HG03196 (cell line): ENCODE data around the gene CHD5.
"Not testable (repeated sequence)": the region's sequence is repeated elsewhere in the genome, so short reads cannot be mapped to it uniquely, and the experiment has no call there.

Experiments used
- ATAC-seq: cut with Tn5 transposase; IDR thresholded peaks from one replicate; pipeline ENCODE4 v1.9.1; 2021; ENCODE audit not compliant: unreplicated experiment

Gene CHD5

GRCh38 chr1:6088956-6089355 is 91.2 kb downstream of the CHD5 start:
- no peak for ATAC-seq

GRCh38 chr1:6087958-6088357 is 92.2 kb downstream of the CHD5 start:
- ATAC-seq, result no peak

- no peak for ATAC-seq
Measured at GRCh38 chr1:6087377-6087772, 92.7 kb downstream of the CHD5 start.

GRCh38 chr1:6086762-6087376 is 93.3 kb downstream of the CHD5 start:
- no peak for ATAC-seq

- no peak for ATAC-seq
Measured at GRCh38 chr1:6086358-6086757, 93.8 kb downstream of the CHD5 start.

- no peak for ATAC-seq
Measured at GRCh38 chr1:6085666-6086065, 94.5 kb downstream of the CHD5 start.

- no peak for ATAC-seq
Measured at GRCh38 chr1:6084781-6085495, 95.2 kb downstream of the CHD5 start.

- no peak for ATAC-seq
Measured at GRCh38 chr1:6083801-6084446, 96.2 kb downstream of the CHD5 start.

- ATAC-seq, result no peak
Measured at GRCh38 chr1:6083385-6083784, 96.7 kb downstream of the CHD5 start.

- ATAC-seq, result no peak
Measured at GRCh38 chr1:6082430-6082971, 97.6 kb downstream of the CHD5 start.

GRCh38 chr1:6081901-6082300 is 98.2 kb downstream of the CHD5 start:
- ATAC-seq, result no peak

- no peak for ATAC-seq
Measured at GRCh38 chr1:6080469-6080868, 99.7 kb downstream of the CHD5 start.

- no peak for ATAC-seq
Measured at GRCh38 chr1:6077919-6078318, 102.2 kb downstream of the CHD5 start.

- ATAC-seq, result no peak
Measured at GRCh38 chr1:6077506-6077905, 102.6 kb downstream of the CHD5 start.

GRCh38 chr1:6077061-6077460 is 103.1 kb downstream of the CHD5 start:
- not testable (repeated sequence) for ATAC-seq

- ATAC-seq, result no peak
Measured at GRCh38 chr1:6075748-6076147, 104.4 kb downstream of the CHD5 start.

GRCh38 chr1:6074192-6074901 is 105.8 kb downstream of the CHD5 start:
- ATAC-seq, result no peak

- no peak for ATAC-seq
Measured at GRCh38 chr1:6073480-6074053, 106.6 kb downstream of the CHD5 start.

GRCh38 chr1:6072774-6073479 is 107.2 kb downstream of the CHD5 start:
- ATAC-seq, result no peak

- ATAC-seq, result no peak
Measured at GRCh38 chr1:6071219-6071618, 108.9 kb downstream of the CHD5 start.
